Stimulated activated CD8-positive, alpha-beta memory T cell treated with anti-CD3 and anti-CD28 coated beads, Interleukin-15, amount 100 ng/mL, for 1 hour (primary cell): ENCODE data around the gene CRYL1.

Source experiments
- DNase-seq: peaks from one replicate; pipeline ENCODE4 v3.0.0-alpha.2; 2020; ENCODE audit warnings: low read depth

The CRYL1 gene

DNA sequence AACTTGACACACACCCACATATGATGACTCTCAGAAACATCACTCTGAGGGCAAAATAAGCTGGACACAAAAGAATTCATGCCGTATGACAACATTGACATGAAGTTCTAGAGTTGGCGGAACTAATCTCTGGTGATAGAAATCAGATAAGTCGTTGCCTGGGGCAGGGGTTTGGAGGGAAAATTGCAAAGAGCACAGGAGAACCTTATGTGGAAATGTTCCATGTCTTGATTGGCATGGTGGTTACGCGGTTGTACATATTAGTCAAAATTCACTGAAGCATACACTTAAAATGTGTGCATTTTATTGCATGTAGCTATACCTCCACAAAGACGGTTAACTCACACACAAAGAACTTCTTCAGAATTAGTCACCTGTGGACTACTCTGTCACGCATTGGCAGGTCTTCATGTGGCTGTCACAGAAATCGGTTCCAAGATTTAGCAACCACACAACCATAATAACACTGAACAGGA lies 155.7 kb downstream of the CRYL1 start:
- no peak for DNase-seq

- no peak for DNase-seq
These were observed 159.6 kb downstream of the CRYL1 start for GRCh38 chr13:20366056-20366455.

DNA sequence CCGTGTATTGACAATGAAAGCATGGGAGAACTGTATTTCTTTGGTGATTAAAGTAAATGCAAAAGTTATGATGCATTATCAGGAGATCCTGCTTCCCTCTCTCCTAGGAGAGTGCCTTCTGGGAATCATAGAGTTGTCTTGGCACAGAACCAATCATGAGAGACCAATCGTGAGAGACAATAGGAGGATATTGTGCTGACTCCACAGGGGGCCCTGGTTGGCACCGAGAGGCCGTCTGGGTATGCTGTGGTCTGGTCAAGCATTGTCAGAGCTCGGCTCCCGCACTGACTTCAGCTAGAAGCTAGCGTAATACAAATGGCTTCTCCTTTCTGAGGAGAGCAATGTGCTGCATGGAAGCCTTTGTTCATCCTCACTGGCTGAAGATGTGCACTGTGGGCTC lies 162.1 kb downstream of the CRYL1 start:
- DNase-seq, result no peak

DNA sequence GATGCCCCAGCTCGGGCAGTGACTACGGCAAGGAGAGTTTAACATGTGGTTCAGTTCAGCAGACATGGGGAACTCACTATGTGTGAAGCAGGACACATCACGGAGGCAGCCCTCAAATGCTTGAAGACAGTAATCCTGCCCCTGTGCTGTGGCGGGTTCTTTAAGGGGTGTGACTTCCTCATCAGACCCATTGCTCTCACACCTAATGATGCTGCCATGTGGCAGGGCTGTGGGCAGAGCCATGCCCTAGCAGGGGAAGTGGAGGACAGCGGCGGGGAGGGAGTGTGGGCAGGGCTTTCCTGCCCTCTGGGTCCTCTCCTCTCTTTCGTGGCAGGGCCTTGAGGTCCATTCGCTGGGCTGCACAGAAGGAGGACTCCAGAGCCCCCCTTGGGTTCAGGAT lies 162.5 kb downstream of the CRYL1 start:
- DNase-seq, result no peak

- DNase-seq, result no peak
These were observed 163.1 kb downstream of the CRYL1 start for GRCh38 chr13:20362484-20363041.

- no peak for DNase-seq
These were observed 164.7 kb downstream of the CRYL1 start for GRCh38 chr13:20360835-20361412.

- DNase-seq, result no peak
These were observed 165.6 kb downstream of the CRYL1 start for GRCh38 chr13:20360041-20360491.

DNA sequence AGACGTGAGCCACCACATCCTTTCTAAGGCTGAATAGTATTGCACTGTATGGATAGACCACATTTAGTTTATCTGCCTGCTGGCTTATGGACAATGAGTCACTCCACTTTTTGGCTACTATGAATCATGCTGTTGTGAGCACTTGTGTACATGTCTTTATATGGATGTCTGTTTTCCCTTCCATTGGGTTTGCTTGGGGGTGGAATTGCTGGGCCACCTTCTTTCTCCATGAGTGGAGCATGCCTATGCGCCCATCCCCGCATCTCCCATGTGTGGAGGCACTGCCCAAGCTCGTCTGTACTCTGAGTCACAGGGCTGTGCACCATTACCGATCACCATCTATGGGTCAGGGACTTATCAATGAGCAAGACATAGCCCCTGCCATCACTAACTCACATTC lies 166.3 kb downstream of the CRYL1 start:
- DNase-seq, result no peak

GRCh38 chr13:20358022-20358421 lies 167.6 kb downstream of the CRYL1 start:
- DNase-seq, result no peak

DNA sequence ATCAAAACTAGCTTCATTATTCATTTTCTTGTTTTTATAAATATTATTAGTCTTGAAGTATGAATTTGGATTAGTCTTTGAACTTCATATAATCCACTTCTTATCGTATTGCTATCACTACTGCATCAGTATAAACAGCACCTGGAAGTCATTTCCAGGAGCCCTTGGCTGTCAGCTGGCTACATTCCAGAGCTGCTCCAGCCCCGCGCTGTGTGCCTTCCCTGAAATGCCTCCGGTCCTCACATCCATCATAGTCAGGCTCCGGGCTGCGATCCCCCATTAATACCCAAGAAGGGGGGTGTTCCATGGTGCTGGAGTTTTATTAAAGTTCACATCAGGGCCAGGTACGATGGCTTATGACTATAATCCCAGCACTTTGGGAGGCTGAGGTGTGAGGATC lies 169.2 kb downstream of the CRYL1 start:
- no peak for DNase-seq

GRCh38 chr13:20354722-20355121 lies 170.9 kb downstream of the CRYL1 start:
- no peak for DNase-seq

GRCh38 chr13:20353973-20354372 lies 171.7 kb downstream of the CRYL1 start:
- DNase-seq, result no peak
